NOMO-1 treated with DMSO at 0.1 percent for 48 hours (cell line): ENCODE measurements around the gene PNPLA8.
"Not testable (repeated sequence)": the region's sequence is repeated elsewhere in the genome, so short reads cannot be mapped to it uniquely, and the experiment has no call there.

Source experiments
- DNase-seq: peaks from one replicate; lab custom pipeline; 2025; ENCODE audit not compliant: unreplicated experiment; lab: John Stamatoyannopoulos, UW

The PNPLA8 gene

GRCh38 chr7:108533712-108534111 is 7.8 kb upstream of the PNPLA8 start:
- no peak for DNase-seq

GRCh38 chr7:108529341-108529740 is 3.4 kb upstream of the PNPLA8 start:
- no peak for DNase-seq

- DNase-seq, result no peak
Measured at GRCh38 chr7:108528183-108528712, 2.3 kb upstream of the PNPLA8 start.

- DNase-seq, result no peak
Measured at GRCh38 chr7:108526768-108527017, 758 bp upstream of the PNPLA8 start.

GRCh38 chr7:108525327-108525984 is 479 bp downstream of the PNPLA8 start:
- DNase-seq, result peak; percentile 57

- DNase-seq, result no peak
Measured at GRCh38 chr7:108522780-108523179, 3.2 kb downstream of the PNPLA8 start.

- DNase-seq, result no peak
Measured at GRCh38 chr7:108517951-108518350, 8.0 kb downstream of the PNPLA8 start.

- peak; percentile 37 for DNase-seq
Measured at GRCh38 chr7:108515630-108516029, 10.3 kb downstream of the PNPLA8 start.

- DNase-seq, result no peak
Measured at GRCh38 chr7:108515013-108515412, 10.9 kb downstream of the PNPLA8 start.

- DNase-seq, result no peak
Measured at GRCh38 chr7:108511939-108512338, 14.0 kb downstream of the PNPLA8 start.

GRCh38 chr7:108504576-108504975 is 21.4 kb downstream of the PNPLA8 start:
- DNase-seq, result not testable (repeated sequence)

- peak; percentile 19 for DNase-seq
Measured at GRCh38 chr7:108503112-108504026, 22.6 kb downstream of the PNPLA8 start.

GRCh38 chr7:108499566-108499965 is 26.4 kb downstream of the PNPLA8 start:
- DNase-seq, result no peak

GRCh38 chr7:108498481-108498880 is 27.5 kb downstream of the PNPLA8 start:
- DNase-seq, result no peak

GRCh38 chr7:108497082-108497725 is 28.7 kb downstream of the PNPLA8 start:
- DNase-seq, result peak; percentile 37

- no peak for DNase-seq
Measured at GRCh38 chr7:108492742-108493141, 33.2 kb downstream of the PNPLA8 start.

GRCh38 chr7:108488768-108489538 is 37.0 kb downstream of the PNPLA8 start:
- DNase-seq, result no peak

- DNase-seq, result no peak
Measured at GRCh38 chr7:108487646-108488045, 38.3 kb downstream of the PNPLA8 start.

- peak; percentile 1 for DNase-seq
Measured at GRCh38 chr7:108486291-108486966, 39.5 kb downstream of the PNPLA8 start.

- no peak for DNase-seq
Measured at GRCh38 chr7:108484137-108484536, 41.8 kb downstream of the PNPLA8 start.
